Naive thymus-derived CD4-positive, alpha-beta T cell (primary cell): ENCODE results near the gene NTM. TPM values are rescaled to one million over a fixed set of nuclear protein-coding genes. Genes with fewer than 3 reads are reported as not detected.

Experiments used
- ATAC-seq: fragments of 150-1000 bp; cut with Tn5 transposase; 2 replicates; pipeline ENCODE4 v1.10.0; 2021; ENCODE audit warnings: mild to moderate bottlenecking, moderate library complexity
- CTCF ChIA-PET: fragments of 350-600 bp; sonication (Branson Sonifier 250); formaldehyde crosslinking; loops from one replicate; lab custom pipeline; 2021; ENCODE audit warnings: antibody characterized with exemption; lab: Charles Lee
- POLR2A ChIA-PET: fragments of 350-600 bp; sonication (Branson Sonifier 250); formaldehyde crosslinking; loops from one replicate; lab custom pipeline; 2021; ENCODE audit warnings: antibody characterized with exemption, inconsistent platforms; lab: Charles Lee
- DNase-seq, 9 donors: peaks; one replicate each; pipeline versions ENCODE4 v3.0.0 to v3.0.0-alpha.2; 2020 to 2022; ENCODE audit warnings: mixed read lengths in 1 of 9
- H3K27ac ChIP-seq: one replicate; pipeline ENCODE4 v1.7.0; 2013; ENCODE audit warnings: mild to moderate bottlenecking, low read depth, low read length, moderate library complexity
- H3K27me3 ChIP-seq, 2 donors: one replicate each; pipeline ENCODE4 v1.7.0; 2013; ENCODE audit warnings: low read length in 2 of 2, mild to moderate bottlenecking in 2 of 2, moderate library complexity in 2 of 2; ENCODE audit not compliant: control insufficient read depth in 2 of 2, insufficient read depth in 2 of 2
- H3K36me3 ChIP-seq, 3 experiments: 1 replicate in 2 of 3; 2 replicates in 1 of 3; pipeline ENCODE4 v1.7.0; 2013; ENCODE audit warnings: low read length in 3 of 3, mild to moderate bottlenecking in 3 of 3, moderate library complexity in 1 of 3; ENCODE audit not compliant: insufficient read depth in 3 of 3, control insufficient read depth in 2 of 3
- H3K4me1 ChIP-seq, 2 donors: one replicate each; pipeline ENCODE4 v1.7.0; 2013; ENCODE audit warnings: low read length in 2 of 2, mild to moderate bottlenecking in 2 of 2, moderate library complexity in 1 of 2; ENCODE audit not compliant: control insufficient read depth in 2 of 2, insufficient read depth in 2 of 2
- H3K4me3 ChIP-seq: 2 replicates; pipeline ENCODE4 v1.7.0; 2013; ENCODE audit warnings: mild to moderate bottlenecking, low read length
- H3K9me3 ChIP-seq, 3 experiments: 1 replicate in 2 of 3; 2 replicates in 1 of 3; pipeline ENCODE4 v1.7.0; 2013; ENCODE audit warnings: low read length in 3 of 3; ENCODE audit not compliant: control insufficient read depth in 2 of 3
- H3K27ac Mint-ChIP-seq, 9 donors: one replicate each; pipeline ENCODE4 v1.8.0; 2020 to 2022; ENCODE audit warnings: mixed read lengths in 9 of 9, mild to moderate bottlenecking in 8 of 9, moderate library complexity in 5 of 9, inconsistent platforms in 2 of 9
- H3K27me3 Mint-ChIP-seq, 5 donors: one replicate each; pipeline ENCODE4 v1.8.0; 2021 to 2022; ENCODE audit warnings: mixed read lengths in 5 of 5, mild to moderate bottlenecking in 1 of 5
- H3K36me3 Mint-ChIP-seq, 5 donors: one replicate each; pipeline ENCODE4 v1.8.0; 2020 to 2022; ENCODE audit warnings: mixed read lengths in 5 of 5, mild to moderate bottlenecking in 3 of 5, inconsistent platforms in 1 of 5
- H3K4me1 Mint-ChIP-seq, 7 donors: one replicate each; pipeline ENCODE4 v1.8.0; 2020 to 2022; ENCODE audit warnings: mixed read lengths in 7 of 7, mild to moderate bottlenecking in 3 of 7, inconsistent platforms in 1 of 7
- H3K4me3 Mint-ChIP-seq, 10 donors: one replicate each; pipeline ENCODE4 v1.8.0; 2020 to 2022; ENCODE audit warnings: mild to moderate bottlenecking in 10 of 10, mixed read lengths in 10 of 10, moderate library complexity in 6 of 10, inconsistent platforms in 2 of 10
- H3K9me3 Mint-ChIP-seq, 11 donors: one replicate each; pipeline ENCODE4 v1.8.0; 2020 to 2022; ENCODE audit warnings: mixed read lengths in 11 of 11, mild to moderate bottlenecking in 4 of 11, inconsistent platforms in 1 of 11, moderate library complexity in 1 of 11
- intact Hi-C, 2 donors: fragments of 100-400 bp; cut with micrococcal nuclease; formaldehyde crosslinking; loops; one replicate each; pipeline ENCODE4 v1.15.1; 2023
- polyA plus RNA-seq, 2 donors: library from polyadenylated mRNA; unstranded; fragments of 300-500 nt; fragmentation: Illumina TruSeq; gene quantifications; one replicate each; pipeline ENCODE4 v1.2.3, GENCODE V29; 2021
- total RNA-seq, 6 experiments: library from RNA in 5 of 6; stranded (reverse) in 5 of 6; gene quantifications; 1 replicate in 5 of 6; 2 replicates in 1 of 6; pipeline ENCODE4 v1.2.3 and lab custom pipeline; 2021 to 2026

NTM gene
- total and polyA plus RNA-seq, 7 experiments from 2014 or later: not detected

- H3K4me3 ChIP-seq: no peak overlapping the region
- H3K36me3 Mint-ChIP-seq: no peaks in the 10 kb centered on the region
- intact Hi-C loops: no loop called here
- no peaks in the 10 kb centered on the region for H3K27me3 ChIP-seq
- H3K27ac ChIP-seq: no peak overlapping the region
- no peaks in the 10 kb centered on the region for H3K9me3 ChIP-seq
- H3K27ac Mint-ChIP-seq: no peak overlapping the region
- CTCF ChIA-PET: no interaction called here
- H3K27me3 Mint-ChIP-seq: peaks cover 0 to 4% (median 0%) of the 10 kb centered on the region in 5 donors
- H3K36me3 ChIP-seq: no peaks in the 10 kb centered on the region
- no peak overlapping the region for H3K4me3 Mint-ChIP-seq
- POLR2A ChIA-PET: no interaction called here
- H3K4me1 ChIP-seq: no peaks in the 10 kb centered on the region
- H3K4me1 Mint-ChIP-seq: no peaks in the 10 kb centered on the region
- ATAC-seq (no peak), DNase-seq (no peak)
- H3K9me3 Mint-ChIP-seq: peaks cover 0 to 10% (median under 1%) of the 10 kb centered on the region in 11 donors
Measured at GRCh38 chr11:131385763-131386390, 15.5 kb downstream of the NTM start.

GRCh38 chr11:131386408-131386807 lies 16.0 kb downstream of the NTM start:
- intact Hi-C loops: no loop called here
- no peak overlapping the region for H3K27ac ChIP-seq
- no peaks in the 10 kb centered on the region for H3K36me3 ChIP-seq
- ATAC-seq (no peak), DNase-seq (no peak)
- H3K4me1 ChIP-seq: no peaks in the 10 kb centered on the region
- no peaks in the 10 kb centered on the region for H3K27me3 ChIP-seq
- no peak overlapping the region for H3K4me3 ChIP-seq
- Mint-ChIP-seq H3K4me3 (no peak overlapping the region), H3K4me1 (no peaks in the 10 kb centered on the region), H3K27me3 (peaks cover 0 to 4% (median 0%) of the 10 kb centered on the region in 5 donors), H3K36me3 (no peaks in the 10 kb centered on the region), H3K27ac (no peak overlapping the region), H3K9me3 (peaks cover 0 to 10% (median 0%) of the 10 kb centered on the region in 11 donors)
- no peaks in the 10 kb centered on the region for H3K9me3 ChIP-seq
- ChIA-PET CTCF (no interaction called here), POLR2A (no interaction called here)

GRCh38 chr11:131388030-131388429 lies 17.6 kb downstream of the NTM start:
- H3K9me3 Mint-ChIP-seq: peaks cover 0 to 10% (median 2%) of the 10 kb centered on the region in 11 donors
- ATAC-seq (no peak), DNase-seq (no peak)
- intact Hi-C loops: no loop called here
- H3K36me3 Mint-ChIP-seq: no peaks in the 10 kb centered on the region
- no peaks in the 10 kb centered on the region for H3K4me1 ChIP-seq
- no peaks in the 10 kb centered on the region for H3K36me3 ChIP-seq
- CTCF ChIA-PET: no interaction called here
- no peaks in the 10 kb centered on the region for H3K4me1 Mint-ChIP-seq
- H3K27me3 Mint-ChIP-seq: peaks cover 0 to 4% (median 0%) of the 10 kb centered on the region in 5 donors
- no peak overlapping the region for H3K27ac Mint-ChIP-seq
- H3K4me3 ChIP-seq: no peak overlapping the region
- H3K4me3 Mint-ChIP-seq: no peak overlapping the region
- POLR2A ChIA-PET: no interaction called here
- H3K27ac ChIP-seq: no peak overlapping the region
- no peaks in the 10 kb centered on the region for H3K27me3 ChIP-seq
- no peaks in the 10 kb centered on the region for H3K9me3 ChIP-seq

GRCh38 chr11:131389582-131389981 lies 19.2 kb downstream of the NTM start:
- DNase-seq: no peak
- Mint-ChIP-seq H3K27ac (no peak overlapping the region), H3K9me3 (peaks cover 0 to 10% (median 2%) of the 10 kb centered on the region in 11 donors), H3K36me3 (no peaks in the 10 kb centered on the region), H3K4me3 (no peak overlapping the region), H3K4me1 (no peaks in the 10 kb centered on the region), H3K27me3 (peaks cover 0 to 4% (median 0%) of the 10 kb centered on the region in 5 donors)
- no peaks in the 10 kb centered on the region for H3K9me3 ChIP-seq
- H3K4me3 ChIP-seq: no peak overlapping the region
- ChIA-PET CTCF (no interaction called here), POLR2A (no interaction called here)
- H3K27ac ChIP-seq: no peak overlapping the region
- H3K27me3 ChIP-seq: no peaks in the 10 kb centered on the region
- H3K4me1 ChIP-seq: no peaks in the 10 kb centered on the region
- no peak for ATAC-seq
- intact Hi-C loops: no loop called here
- H3K36me3 ChIP-seq: no peaks in the 10 kb centered on the region

GRCh38 chr11:131391176-131391575 lies 20.8 kb downstream of the NTM start:
- CTCF ChIA-PET: no interaction called here
- Histone ChIP-seq H3K4me1 (no peaks in the 10 kb centered on the region), H3K36me3 (no peaks in the 10 kb centered on the region), H3K4me3 (no peak overlapping the region), H3K27ac (no peak overlapping the region), H3K27me3 (no peaks in the 10 kb centered on the region), H3K9me3 (no peaks in the 10 kb centered on the region)
- H3K4me3 Mint-ChIP-seq: no peak overlapping the region
- peaks cover 0 to 4% (median 0%) of the 10 kb centered on the region in 5 donors for H3K27me3 Mint-ChIP-seq
- POLR2A ChIA-PET: no interaction called here
- H3K27ac Mint-ChIP-seq: no peak overlapping the region
- H3K9me3 Mint-ChIP-seq: peaks cover 0 to 10% (median 2%) of the 10 kb centered on the region in 11 donors
- H3K4me1 Mint-ChIP-seq: no peaks in the 10 kb centered on the region
- intact Hi-C loops: no loop called here
- H3K36me3 Mint-ChIP-seq: no peaks in the 10 kb centered on the region
- DNase-seq (no peak), ATAC-seq (no peak)

- intact Hi-C loops: no loop called here
- POLR2A ChIA-PET: no interaction called here
- Mint-ChIP-seq H3K27ac (no peak overlapping the region), H3K4me3 (no peak overlapping the region), H3K9me3 (peaks cover 0 to 9% (median 2%) of the 10 kb centered on the region in 11 donors), H3K4me1 (no peaks in the 10 kb centered on the region), H3K27me3 (peaks cover 0 to 6% (median 0%) of the 10 kb centered on the region in 5 donors), H3K36me3 (no peaks in the 10 kb centered on the region)
- Histone ChIP-seq H3K27me3 (no peaks in the 10 kb centered on the region), H3K9me3 (no peaks in the 10 kb centered on the region), H3K4me3 (no peak overlapping the region), H3K27ac (no peak overlapping the region), H3K4me1 (no peaks in the 10 kb centered on the region), H3K36me3 (no peaks in the 10 kb centered on the region)
- ATAC-seq (no peak), DNase-seq (no peak)
- CTCF ChIA-PET: no interaction called here
Measured at GRCh38 chr11:131392528-131393255, 22.3 kb downstream of the NTM start.

- Mint-ChIP-seq H3K4me1 (no peaks in the 10 kb centered on the region), H3K27ac (no peak overlapping the region), H3K4me3 (no peak overlapping the region), H3K36me3 (no peaks in the 10 kb centered on the region), H3K27me3 (peaks cover 0 to 7% (median 0%) of the 10 kb centered on the region in 5 donors), H3K9me3 (peaks cover 0 to 10% (median 2%) of the 10 kb centered on the region in 11 donors)
- Histone ChIP-seq H3K27me3 (no peaks in the 10 kb centered on the region), H3K27ac (no peak overlapping the region), H3K4me3 (no peak overlapping the region), H3K9me3 (no peaks in the 10 kb centered on the region), H3K4me1 (no peaks in the 10 kb centered on the region), H3K36me3 (no peaks in the 10 kb centered on the region)
- no peak for DNase-seq
- CTCF ChIA-PET: no interaction called here
- intact Hi-C loops: no loop called here
- no peak for ATAC-seq
- POLR2A ChIA-PET: no interaction called here
Measured at GRCh38 chr11:131393691-131394090, 23.3 kb downstream of the NTM start.
